Spleen (tissue), 11 donors: ENCODE measurements around the gene WAC. TPM values are rescaled to one million over a fixed set of nuclear protein-coding genes. Genes with fewer than 3 reads are reported as not detected.

Source experiments
- DNase-seq: peaks from one replicate; pipeline ENCODE4 v3.0.0-alpha.2; 2020
- H3K27ac ChIP-seq, 8 donors: fragments of 200-600 bp; sonication (generic) in 7 of 8; 1 replicate in 4 of 8; 2 replicates in 4 of 8; pipeline versions ENCODE4 v1.5.0 to v1.8.0; 2016 to 2021; ENCODE audit warnings: inconsistent platforms in 4 of 8, mild to moderate bottlenecking in 4 of 8, moderate library complexity in 1 of 8
- H3K27me3 ChIP-seq, 7 donors: fragments of 200-600 bp; sonication (generic) in 6 of 7; replicated peaks in 1 of 7; 1 replicate in 4 of 7; 2 replicates in 3 of 7; pipeline versions ENCODE4 v1.5.0 to v1.8.0; 2016 to 2021; ENCODE audit warnings: inconsistent platforms in 3 of 7, mild to moderate bottlenecking in 1 of 7
- H3K36me3 ChIP-seq, 6 donors: fragments of 200-600 bp; sonication (generic) in 5 of 6; 1 replicate in 4 of 6; 2 replicates in 2 of 6; pipeline versions ENCODE4 v1.5.0 to v1.8.0; 2016 to 2021; ENCODE audit warnings: inconsistent platforms in 2 of 6
- H3K4me1 ChIP-seq, 6 donors: fragments of 200-600 bp; sonication (generic) in 5 of 6; 1 replicate in 3 of 6; 2 replicates in 3 of 6; pipeline versions ENCODE4 v1.5.0 to v1.8.0; 2016 to 2021; ENCODE audit warnings: inconsistent platforms in 3 of 6
- H3K4me3 ChIP-seq, 8 donors: fragments of 200-600 bp; sonication (generic) in 7 of 8; 1 replicate in 4 of 8; 2 replicates in 4 of 8; pipeline versions ENCODE4 v1.5.0 to v1.8.0; 2016 to 2021; ENCODE audit warnings: inconsistent platforms in 4 of 8, mild to moderate bottlenecking in 4 of 8, moderate library complexity in 2 of 8
- H3K9me3 ChIP-seq, 8 donors: fragments of 200-600 bp; sonication (generic) in 7 of 8; 1 replicate in 4 of 8; 2 replicates in 4 of 8; pipeline versions ENCODE4 v1.5.0 to v1.8.0; 2016 to 2021; ENCODE audit warnings: inconsistent platforms in 4 of 8
- CTCF ChIP-seq, 11 experiments: fragments of 200-600 bp in 7 of 11; fragments of 450-650 bp in 4 of 11; sonication (generic) in 4 of 11; IDR thresholded peaks in 8 of 11; conservative IDR thresholded peaks in 3 of 11; 1 replicate in 7 of 11; 2 replicates in 4 of 11; pipeline versions ENCODE4 v1.4.0 to v1.8.0; 2016 to 2021; ENCODE audit warnings: antibody characterized with exemption in 11 of 11, inconsistent platforms in 4 of 11, mild to moderate bottlenecking in 1 of 11
- POLR2A ChIP-seq, 3 donors: fragments of 450-650 bp; IDR thresholded peaks; one replicate each; pipeline ENCODE4 v1.5.1; 2017; ENCODE audit warnings: antibody characterized with exemption in 3 of 3, mild to moderate bottlenecking in 1 of 3
- POLR2AphosphoS5 ChIP-seq, 3 donors: sonication (generic); formaldehyde crosslinking; IDR thresholded peaks; one replicate each; pipeline ENCODE4 v1.5.1; 2017; ENCODE audit warnings: antibody characterized with exemption in 3 of 3
- WGBS, 5 donors: extraction: QIAGEN DNeasy Blood & Tissue Kit in 3 of 5; methylation state at CpG; one replicate each; pipeline versions ENCODE4 v1.1.5 to v1.1.7; 2013 to 2018; 5-methylcytosine and 5-hydroxymethylcytosine counted together
- intact Hi-C: fragments of 100-400 bp; cut with DNase I; formaldehyde crosslinking; loops from one replicate; pipeline ENCODE4 v1.15.0; 2023; ENCODE audit warnings: low total_unique reads
- polyA plus RNA-seq, 3 donors: library from polyadenylated mRNA; stranded (reverse); fragments of 200-250 nt; gene quantifications; one replicate each; pipeline ENCODE4 v1.2.1, GENCODE V29; 2013
- total RNA-seq, 7 donors: library from RNA; depleted of rRNA in 3 of 7; stranded (reverse); fragments of >200 nt in 3 of 7; fragmentation: NEBNext Ultra II Directional in 4 of 7; extraction: Animal tissue kit (Norgen Biotek cat#: 25700) in 4 of 7; gene quantifications; one replicate each; pipeline versions ENCODE4 v1.1.0 to v1.2.1, GENCODE V29; 2016 to 2021
- donor health status: healthy with polysubstance abuse.
- donor health status: DM: no; HTN: no; CAD: no; lungs with moderate emphysema.
- donor health status: DM: no; HTN: no; CAD: no.
- donor health status: Bipolar disorder and iron deficiency.
- donor health status: healthy.
- donor health status: DM: no; HTN: no; CAD: no.
- donor health status: DM: yes; HTN: yes; CAD: no.

Gene WAC
- total and polyA plus RNA-seq, 10 donors = 29.6 to 181 (median 142) TPM

GRCh38 chr10:28638392-28638791, 105.5 kb downstream of the WAC start:
- no peaks in the 10 kb centered on the region for H3K4me1 ChIP-seq
- H3K27me3 ChIP-seq = no peaks in the 10 kb centered on the region
- no peak overlapping the region for H3K27ac ChIP-seq
- intact Hi-C loops = no loop called here
- no peak overlapping the region for H3K4me3 ChIP-seq
- H3K36me3 ChIP-seq = no peaks in the 10 kb centered on the region
- TF ChIP-seq POLR2AphosphoS5 (IDR thresholded peaks at IDR 0.05) (no peak), POLR2A (IDR thresholded peaks at IDR 0.05) (no peak), CTCF (IDR thresholded peaks at IDR 0.05 in 8 of 11, conservative IDR thresholded peaks at IDR 0.05 in 3 of 11) (no peak)
- H3K9me3 ChIP-seq = peaks cover 0 to 27% (median 19%) of the 10 kb centered on the region in 8 donors
- no peak for DNase-seq

- no peaks in the 10 kb centered on the region for H3K36me3 ChIP-seq
- no peak overlapping the region for H3K4me3 ChIP-seq
- no peaks in the 10 kb centered on the region for H3K4me1 ChIP-seq
- no peak overlapping the region for H3K27ac ChIP-seq
- no peaks in the 10 kb centered on the region for H3K27me3 ChIP-seq
- intact Hi-C loops = no loop called here
- DNase-seq = no peak
- H3K9me3 ChIP-seq = peaks cover 0 to 27% (median 19%) of the 10 kb centered on the region in 8 donors
- no peak for TF ChIP-seq POLR2AphosphoS5 (IDR thresholded peaks at IDR 0.05)
- no peak for TF ChIP-seq POLR2A (IDR thresholded peaks at IDR 0.05)
- no peak for TF ChIP-seq CTCF (IDR thresholded peaks at IDR 0.05 in 8 of 11, conservative IDR thresholded peaks at IDR 0.05 in 3 of 11)
- WGBS, 5 donors = 55 to 76% (median 67%) methylated on average over 2 of the region's 2 CpGs
Measured at GRCh38 chr10:28640551-28640950, 107.6 kb downstream of the WAC start.

- Histone ChIP-seq H3K4me3 (no peak overlapping the region), H3K27ac (no peak overlapping the region), H3K27me3 (peaks cover 0 to 2% (median 0%) of the 10 kb centered on the region in 7 donors), H3K4me1 (no peaks in the 10 kb centered on the region), H3K9me3 (peaks cover 0 to 8% (median 0%) of the 10 kb centered on the region in 8 donors), H3K36me3 (no peaks in the 10 kb centered on the region)
- TF ChIP-seq POLR2AphosphoS5 (IDR thresholded peaks at IDR 0.05) (no peak), POLR2A (IDR thresholded peaks at IDR 0.05) (no peak), CTCF (IDR thresholded peaks at IDR 0.05 in 8 of 11, conservative IDR thresholded peaks at IDR 0.05 in 3 of 11) (no peak)
- no peak for DNase-seq
- WGBS, 5 donors = 56 to 83% (median 63%) methylated on average over 5 of the region's 5 CpGs
- intact Hi-C loops = no loop called here
Measured at GRCh38 chr10:28644647-28645046, 111.7 kb downstream of the WAC start.

- no peak for DNase-seq
- peaks cover 0 to 12% (median 0%) of the 10 kb centered on the region in 7 donors for H3K27me3 ChIP-seq
- H3K4me1 ChIP-seq = no peaks in the 10 kb centered on the region
- no peak overlapping the region for H3K27ac ChIP-seq
- H3K36me3 ChIP-seq = no peaks in the 10 kb centered on the region
- H3K9me3 ChIP-seq = peaks cover 0 to 6% (median 0%) of the 10 kb centered on the region in 8 donors
- 49 to 96% (median 91%) methylated on average over 2 of the region's 2 CpGs for WGBS, 5 donors
- intact Hi-C loops = no loop called here
- no peak overlapping the region for H3K4me3 ChIP-seq
- TF ChIP-seq POLR2AphosphoS5 (IDR thresholded peaks at IDR 0.05) (no peak), POLR2A (IDR thresholded peaks at IDR 0.05) (no peak), CTCF (IDR thresholded peaks at IDR 0.05 in 8 of 11, conservative IDR thresholded peaks at IDR 0.05 in 3 of 11) (no peak)
Measured at GRCh38 chr10:28652106-28652505, 119.2 kb downstream of the WAC start.
